ENCODE results near the gene CTLA4.

CTLA4 gene

GRCh38 chr2:203858176-203858575, 9.4 kb upstream of the CTLA4 start:
- Histone ChIP-seq H3K4me3 (ENCODE audit: low read depth, low read length) (no peak overlapping the region), H3K27me3 (ENCODE audit: control insufficient read depth, insufficient read depth, low read length) (no peaks in the 10 kb centered on the region), H3K9me3 (ENCODE audit: control insufficient read depth, insufficient read depth, low read length) (no peaks in the 10 kb centered on the region), H3K36me3 (ENCODE audit: control insufficient read depth, insufficient read depth, low read length) (no peaks in the 10 kb centered on the region), H3K9ac (ENCODE audit: low read depth, low read length) (no peak overlapping the region), H3K4me1 (ENCODE audit: control insufficient read depth, insufficient read depth, low read length) (no peaks in the 10 kb centered on the region), H3K27ac (ENCODE audit: low read depth, low read length) (no peak overlapping the region)

GRCh38 chr2:203859030-203859789, 8.4 kb upstream of the CTLA4 start:
- no peaks in the 10 kb centered on the region for H3K36me3 ChIP-seq (ENCODE audit: control insufficient read depth, insufficient read depth, low read length)
- H3K4me3 ChIP-seq (ENCODE audit: low read depth, low read length), result no peak overlapping the region
- H3K9ac ChIP-seq (ENCODE audit: low read depth, low read length), result no peak overlapping the region
- no peaks in the 10 kb centered on the region for H3K4me1 ChIP-seq (ENCODE audit: control insufficient read depth, insufficient read depth, low read length)
- no peak overlapping the region for H3K27ac ChIP-seq (ENCODE audit: low read depth, low read length)
- no peaks in the 10 kb centered on the region for H3K9me3 ChIP-seq (ENCODE audit: control insufficient read depth, insufficient read depth, low read length)
- no peaks in the 10 kb centered on the region for H3K27me3 ChIP-seq (ENCODE audit: control insufficient read depth, insufficient read depth, low read length)

- Histone ChIP-seq H3K27ac (ENCODE audit: low read depth, low read length) (no peak overlapping the region), H3K9me3 (ENCODE audit: control insufficient read depth, insufficient read depth, low read length) (no peaks in the 10 kb centered on the region), H3K9ac (ENCODE audit: low read depth, low read length) (no peak overlapping the region)
Observed at GRCh38 chr2:203861197-203861596, 6.4 kb upstream of the CTLA4 start.

GRCh38 chr2:203861607-203862006, 6.0 kb upstream of the CTLA4 start:
- Histone ChIP-seq H3K36me3 (ENCODE audit: control insufficient read depth, insufficient read depth, low read length) (no peaks in the 10 kb centered on the region), H3K27ac (ENCODE audit: low read depth, low read length) (no peak overlapping the region), H3K4me3 (ENCODE audit: low read depth, low read length) (no peak overlapping the region), H3K4me1 (ENCODE audit: control insufficient read depth, insufficient read depth, low read length) (no peaks in the 10 kb centered on the region), H3K9me3 (ENCODE audit: control insufficient read depth, insufficient read depth, low read length) (no peaks in the 10 kb centered on the region), H3K27me3 (ENCODE audit: control insufficient read depth, insufficient read depth, low read length) (no peaks in the 10 kb centered on the region), H3K9ac (ENCODE audit: low read depth, low read length) (no peak overlapping the region)

More at GRCh38 chr2:203861197-203861596, 6.4 kb upstream of the CTLA4 start:
- Histone ChIP-seq H3K4me1 (ENCODE audit: control insufficient read depth, insufficient read depth, low read length) (no peaks in the 10 kb centered on the region), H3K36me3 (ENCODE audit: control insufficient read depth, insufficient read depth, low read length) (no peaks in the 10 kb centered on the region), H3K4me3 (ENCODE audit: low read depth, low read length) (no peak overlapping the region), H3K27me3 (ENCODE audit: control insufficient read depth, insufficient read depth, low read length) (no peaks in the 10 kb centered on the region)

GRCh38 chr2:203869223-203870042, 1.9 kb downstream of the CTLA4 start:
- no peak overlapping the region for H3K4me3 ChIP-seq (ENCODE audit: low read depth, low read length)
- H3K27ac ChIP-seq (ENCODE audit: low read depth, low read length), result no peak overlapping the region
- no peaks in the 10 kb centered on the region for H3K27me3 ChIP-seq (ENCODE audit: control insufficient read depth, insufficient read depth, low read length)
- no peaks in the 10 kb centered on the region for H3K9me3 ChIP-seq (ENCODE audit: control insufficient read depth, insufficient read depth, low read length)
- H3K4me1 ChIP-seq (ENCODE audit: control insufficient read depth, insufficient read depth, low read length), result no peaks in the 10 kb centered on the region
- no peak overlapping the region for H3K9ac ChIP-seq (ENCODE audit: low read depth, low read length)
- no peaks in the 10 kb centered on the region for H3K36me3 ChIP-seq (ENCODE audit: control insufficient read depth, insufficient read depth, low read length)

- H3K27ac ChIP-seq (ENCODE audit: low read depth, low read length), result no peak overlapping the region
- H3K9ac ChIP-seq (ENCODE audit: low read depth, low read length), result no peak overlapping the region
- no peaks in the 10 kb centered on the region for H3K36me3 ChIP-seq (ENCODE audit: control insufficient read depth, insufficient read depth, low read length)
- no peaks in the 10 kb centered on the region for H3K9me3 ChIP-seq (ENCODE audit: control insufficient read depth, insufficient read depth, low read length)
- H3K27me3 ChIP-seq (ENCODE audit: control insufficient read depth, insufficient read depth, low read length), result no peaks in the 10 kb centered on the region
- H3K4me3 ChIP-seq (ENCODE audit: low read depth, low read length), result no peak overlapping the region
- H3K4me1 ChIP-seq (ENCODE audit: control insufficient read depth, insufficient read depth, low read length), result no peaks in the 10 kb centered on the region
Observed at GRCh38 chr2:203870481-203870880, 2.9 kb downstream of the CTLA4 start.

- Histone ChIP-seq H3K9ac (ENCODE audit: low read depth, low read length) (no peak overlapping the region), H3K36me3 (ENCODE audit: control insufficient read depth, insufficient read depth, low read length) (no peaks in the 10 kb centered on the region), H3K9me3 (ENCODE audit: control insufficient read depth, insufficient read depth, low read length) (no peaks in the 10 kb centered on the region), H3K27ac (ENCODE audit: low read depth, low read length) (no peak overlapping the region), H3K27me3 (ENCODE audit: control insufficient read depth, insufficient read depth, low read length) (no peaks in the 10 kb centered on the region), H3K4me1 (ENCODE audit: control insufficient read depth, insufficient read depth, low read length) (no peaks in the 10 kb centered on the region), H3K4me3 (ENCODE audit: low read depth, low read length) (no peak overlapping the region)
Observed at GRCh38 chr2:203870941-203871340, 3.4 kb downstream of the CTLA4 start.

GRCh38 chr2:203871371-203871983, 3.9 kb downstream of the CTLA4 start:
- H3K9ac ChIP-seq (ENCODE audit: low read depth, low read length), result no peak overlapping the region
- no peak overlapping the region for H3K4me3 ChIP-seq (ENCODE audit: low read depth, low read length)
- no peaks in the 10 kb centered on the region for H3K27me3 ChIP-seq (ENCODE audit: control insufficient read depth, insufficient read depth, low read length)
- no peak overlapping the region for H3K27ac ChIP-seq (ENCODE audit: low read depth, low read length)
- no peaks in the 10 kb centered on the region for H3K9me3 ChIP-seq (ENCODE audit: control insufficient read depth, insufficient read depth, low read length)
- no peaks in the 10 kb centered on the region for H3K36me3 ChIP-seq (ENCODE audit: control insufficient read depth, insufficient read depth, low read length)
- no peaks in the 10 kb centered on the region for H3K4me1 ChIP-seq (ENCODE audit: control insufficient read depth, insufficient read depth, low read length)

- H3K27ac ChIP-seq (ENCODE audit: low read depth, low read length), result no peak overlapping the region
- no peaks in the 10 kb centered on the region for H3K27me3 ChIP-seq (ENCODE audit: control insufficient read depth, insufficient read depth, low read length)
- no peaks in the 10 kb centered on the region for H3K36me3 ChIP-seq (ENCODE audit: control insufficient read depth, insufficient read depth, low read length)
- no peak overlapping the region for H3K4me3 ChIP-seq (ENCODE audit: low read depth, low read length)
- H3K4me1 ChIP-seq (ENCODE audit: control insufficient read depth, insufficient read depth, low read length), result no peaks in the 10 kb centered on the region
- H3K9ac ChIP-seq (ENCODE audit: low read depth, low read length), result no peak overlapping the region
- H3K9me3 ChIP-seq (ENCODE audit: control insufficient read depth, insufficient read depth, low read length), result no peaks in the 10 kb centered on the region
Observed at GRCh38 chr2:203873461-203873860, 5.9 kb downstream of the CTLA4 start.

- Histone ChIP-seq H3K27me3 (ENCODE audit: control insufficient read depth, insufficient read depth, low read length) (no peaks in the 10 kb centered on the region), H3K9ac (ENCODE audit: low read depth, low read length) (no peak overlapping the region), H3K9me3 (ENCODE audit: control insufficient read depth, insufficient read depth, low read length) (no peaks in the 10 kb centered on the region), H3K4me1 (ENCODE audit: control insufficient read depth, insufficient read depth, low read length) (no peaks in the 10 kb centered on the region), H3K36me3 (ENCODE audit: control insufficient read depth, insufficient read depth, low read length) (no peaks in the 10 kb centered on the region), H3K4me3 (ENCODE audit: low read depth, low read length) (no peak overlapping the region), H3K27ac (ENCODE audit: low read depth, low read length) (no peak overlapping the region)
Observed at GRCh38 chr2:203873921-203874631, 6.5 kb downstream of the CTLA4 start.
